Measurements from ENCODE around the gene HAPLN2. TPM values are rescaled to one million over a fixed set of nuclear protein-coding genes. Genes with fewer than 3 reads are reported as not detected.
A peak's percentile ranks its signal among the peaks of the same experiment; 100 is the strongest.

HAPLN2 gene
- total and polyA plus RNA-seq, 2 of the 8 experiments (the other 6 are each of a cell fraction or from before 2014, with no cell fraction given) = 0.19 to 0.51 TPM

- H3K4ac ChIP-seq (replicated peaks; ENCODE audit: insufficient read length, low read depth, low read length) = peak overlapping the region; percentile 49
- peaks cover 10% of the 10 kb centered on the region for H3K23me2 ChIP-seq (ENCODE audit: low read depth, low read length)
- no peaks in the 10 kb centered on the region for H3K9me3 ChIP-seq (ENCODE audit: insufficient read depth in 2 of 2, low read depth in 1 of 2, low read length in 1 of 2)
- H3K18ac ChIP-seq (ENCODE audit: extremely low read depth, low read length) = peak overlapping the region; percentile 83
- peak overlapping the region; percentile 77; the same call in 1 of the 2 replicates for H2BK5ac ChIP-seq (ENCODE audit: low read depth, low read length)
- H2AK5ac ChIP-seq (ENCODE audit: low read depth, low read length) = no peak overlapping the region
- no peak overlapping the region for H3K14ac ChIP-seq (ENCODE audit: insufficient read length)
- peaks cover 0 to 10% (median 2%) of the 10 kb centered on the region in 4 experiments; a peak in 4 of 7 replicates for H3K4me1 ChIP-seq (replicated peaks in 1 of 4; ENCODE audit: control insufficient read depth in 3 of 4, insufficient read depth in 4 of 4, low read length in 3 of 4)
- H3K27me3 ChIP-seq (replicated peaks in 1 of 4; ENCODE audit: control insufficient read depth in 3 of 4, extremely low read depth in 1 of 4, insufficient read depth in 3 of 4, low read length in 3 of 4) = no peaks in the 10 kb centered on the region
- H4K91ac ChIP-seq (replicated peaks; ENCODE audit: insufficient read length, low read length) = no peak overlapping the region
- no peak overlapping the region for H2BK15ac ChIP-seq (ENCODE audit: low read length)
- H3K27ac ChIP-seq (ENCODE audit: low read depth, low read length) = peak overlapping the region; percentile 26; the same call in 1 of the 2 replicates
- H3K79me1 ChIP-seq (ENCODE audit: low read depth, low read length) = 0 out of 2 replicates have a peak, but pooled peaks cover 2% of the 10 kb centered on the region
- H4K5ac ChIP-seq (ENCODE audit: insufficient read length, low read depth, low read length) = peak overlapping the region; percentile 13
- peak overlapping the region in 3 of 4 experiments; percentile 37 to 77 (median 75); a peak in 6 of 7 replicates for H3K9ac ChIP-seq (replicated peaks in 1 of 4; ENCODE audit: extremely low read depth in 1 of 4, low read depth in 3 of 4, low read length in 3 of 4)
- no peak overlapping the region for H2AFZ ChIP-seq (ENCODE audit: low read length)
- peak overlapping the region; percentile 79; the same call in 1 of the 2 replicates for H4K8ac ChIP-seq (ENCODE audit: extremely low read depth, insufficient read depth, low read length)
- DNase-seq (ENCODE audit: low read depth in 1 of 2, low spot score in 2 of 2) (no peak), FAIRE-seq (no peak)
- ChIA-PET POLR2A (ENCODE audit: partially characterized antibody) (interaction anchor here (0.5 to 5.1 kb wide), 27 partner anchors 10 to 557 kb away, joined by 3 to 66 read pairs (median 5); partner anchors contain the start of genes CRABP2, GPATCH4, HAPLN2 and MEF2D), CTCF (ENCODE audit: partially characterized antibody) (interaction anchor here (0.7 to 5.3 kb wide), 16 partner anchors 7 to 206 kb away, joined by 3 to 45 read pairs (median 6); partner anchors contain the start of genes GPATCH4, HAPLN2, MEF2D and TTC24)
- peak overlapping the region; percentile 92 for H3K56ac ChIP-seq (replicated peaks; ENCODE audit: insufficient read length, low read depth, low read length)
- H4K20me1 ChIP-seq (replicated peaks in 1 of 2; ENCODE audit: control insufficient read depth in 1 of 2, insufficient read depth in 2 of 2, low read length in 2 of 2) = peaks cover 0 to 5% of the 10 kb centered on the region in 2 experiments
- H3K36me3 ChIP-seq (ENCODE audit: control insufficient read depth in 2 of 4, insufficient read depth in 4 of 4, low read length in 3 of 4) = peaks cover 11 to 42% (median 28%) of the 10 kb centered on the region in 4 experiments
- H2BK120ac ChIP-seq (replicated peaks; ENCODE audit: low read depth, low read length) = no peak overlapping the region
- 51% methylated on average over 16 of the region's 16 CpGs; no CpG with 5 or more reads in 1 of the 2 experiments for WGBS, 2 experiments (ENCODE audit: extremely low coverage in 1 of 2, insufficient coverage in 1 of 2, insufficient read length in 1 of 2, insufficient replicate concordance in 2 of 2, low coverage in 1 of 2, low lambda C conversion rate in 2 of 2, missing lambda C conversion rate in 1 of 2)
- H2BK12ac ChIP-seq (ENCODE audit: low read depth, low read length) = no peak overlapping the region
- H3K4me3 ChIP-seq (ENCODE audit: extremely low read depth in 1 of 4, insufficient read depth in 2 of 4, low read depth in 3 of 4, low read length in 4 of 4) = peak overlapping the region; percentile 62 to 87 (median 81)
- H2BK20ac ChIP-seq (ENCODE audit: low read length) = no peak overlapping the region
- no peaks in the 10 kb centered on the region for H3K79me2 ChIP-seq (ENCODE audit: control insufficient read depth in 1 of 2, insufficient read depth in 2 of 2, low read length in 2 of 2)
- H3K23ac ChIP-seq (ENCODE audit: insufficient read length) = no peak overlapping the region
- H3K4me2 ChIP-seq (ENCODE audit: insufficient read depth in 1 of 2, low read depth in 2 of 2, low read length in 2 of 2) = peak overlapping the region; percentile 68 to 90
- TF ChIP-seq KDM1A (IDR thresholded peaks at IDR 0.05; ENCODE audit: borderline replicate concordance, low read length) = 0 out of 2 replicates have a peak, but pooled peaks have one; percentile 14
- TF ChIP-seq KDM4A (IDR thresholded peaks at IDR 0.05; ENCODE audit: low read depth, low read length, severe bottlenecking) = peak; percentile 4
- TF ChIP-seq ATF3 (IDR thresholded peaks at IDR 0.05; ENCODE audit: insufficient read depth, low read depth, low read length) = no peak
These were observed 26.9 kb upstream of the HAPLN2 start for GRCh38 chr1:156592158-156592909.

Data from H1 (cell line).